Common myeloid progenitor, CD34-positive (primary cell): ENCODE measurements around the gene TAOK2.
A peak's percentile ranks its signal among the peaks of the same experiment; 100 is the strongest.

Source experiments
- CTCF ChIA-PET: fragments of 350-600 bp; sonication (Branson Sonifier 250); formaldehyde crosslinking; loops from one replicate; lab custom pipeline; 2021; ENCODE audit warnings: antibody characterized with exemption; lab: Charles Lee
- POLR2A ChIA-PET: fragments of 350-600 bp; sonication (Branson Sonifier 250); formaldehyde crosslinking; loops from one replicate; lab custom pipeline; 2021; ENCODE audit warnings: antibody characterized with exemption; lab: Charles Lee
- DNase-seq, 3 donors: peaks; one replicate each; pipeline versions ENCODE4 v3.0.0 to v3.0.0-alpha.2; 2013
- H3K27ac ChIP-seq, 2 experiments: 1 replicate in 1 of 2; 2 replicates in 1 of 2; pipeline ENCODE4 v1.7.0; 2013; ENCODE audit warnings: inconsistent platforms in 2 of 2, low read length in 2 of 2, mild to moderate bottlenecking in 2 of 2, low read depth in 1 of 2, moderate library complexity in 1 of 2; ENCODE audit not compliant: severe bottlenecking in 2 of 2, insufficient read depth in 1 of 2, poor library complexity in 1 of 2
- H3K27me3 ChIP-seq, 5 experiments: replicated peaks in 2 of 5; 1 replicate in 3 of 5; 2 replicates in 2 of 5; pipeline versions ENCODE4 v1.6.1 to v1.7.0; 2013; ENCODE audit warnings: low read length in 4 of 5, mild to moderate bottlenecking in 2 of 5, moderate library complexity in 2 of 5, inconsistent platforms in 1 of 5; ENCODE audit not compliant: insufficient read depth in 5 of 5, control insufficient read depth in 4 of 5
- H3K36me3 ChIP-seq, 4 experiments: 1 replicate in 2 of 4; 2 replicates in 2 of 4; pipeline versions ENCODE4 v1.6.1 to v1.7.0; 2013; ENCODE audit warnings: low read length in 3 of 4, control low read depth in 1 of 4, mild to moderate bottlenecking in 1 of 4; ENCODE audit not compliant: control insufficient read depth in 4 of 4, insufficient read depth in 4 of 4
- H3K4me1 ChIP-seq, 4 experiments: 1 replicate in 3 of 4; 2 replicates in 1 of 4; pipeline versions ENCODE4 v1.6.1 to v1.7.1; 2013; ENCODE audit warnings: low read length in 3 of 4, mild to moderate bottlenecking in 3 of 4, control low read depth in 1 of 4, inconsistent platforms in 1 of 4, moderate library complexity in 1 of 4; ENCODE audit not compliant: control insufficient read depth in 4 of 4, insufficient read depth in 4 of 4; ENCODE audit errors: control extremely low read depth in 1 of 4
- H3K4me3 ChIP-seq, 7 experiments: 1 replicate in 4 of 7; 2 replicates in 3 of 7; pipeline versions ENCODE4 v1.5.1 to v1.7.0; 2013; ENCODE audit warnings: mild to moderate bottlenecking in 7 of 7, low read length in 6 of 7, moderate library complexity in 6 of 7, inconsistent platforms in 2 of 7, low read depth in 2 of 7, control low read depth in 1 of 7; ENCODE audit not compliant: insufficient read depth in 4 of 7, control insufficient read depth in 1 of 7; ENCODE audit errors: extremely low read depth in 1 of 7
- H3K9me3 ChIP-seq, 5 experiments: 1 replicate in 4 of 5; 2 replicates in 1 of 5; pipeline versions ENCODE4 v1.6.1 to v1.7.1; 2013; ENCODE audit warnings: low read length in 4 of 5, mild to moderate bottlenecking in 2 of 5, inconsistent platforms in 1 of 5, low read depth in 1 of 5, moderate library complexity in 1 of 5; ENCODE audit not compliant: control insufficient read depth in 4 of 5, insufficient read depth in 2 of 5; ENCODE audit errors: control extremely low read depth in 1 of 5
- WGBS: methylation state at CpG from one replicate; pipeline ENCODE4 v1.1.5; 2013; ENCODE audit not compliant: insufficient coverage; 5-methylcytosine and 5-hydroxymethylcytosine counted together

Gene TAOK2

DNA sequence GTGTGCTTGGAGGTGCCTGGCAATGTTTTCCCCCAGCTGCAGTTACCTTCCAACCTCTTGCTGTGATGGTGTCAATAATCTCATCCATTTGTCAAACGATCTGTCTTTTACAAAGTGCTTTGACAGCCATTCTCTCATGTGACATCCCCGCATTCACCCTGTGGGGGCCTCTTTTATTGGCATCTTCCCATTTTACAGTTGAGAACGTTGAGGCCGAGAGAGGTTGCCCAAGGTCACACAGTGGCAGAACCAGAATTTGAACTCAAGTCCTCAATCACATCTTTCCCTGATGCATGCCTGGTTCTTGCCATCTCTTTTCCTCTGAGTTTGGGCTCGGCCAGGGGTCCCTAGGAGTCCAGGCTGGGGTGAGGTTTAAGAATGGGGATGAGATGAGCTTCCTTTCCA lies 1.5 kb downstream of the TAOK2 start:
- DNase-seq, result peak in 1 of 3 donors; percentile 4
- ChIA-PET POLR2A (no interaction called here), CTCF (interaction anchor here (0.9 to 1.3 kb wide), 4 partner anchors 10 to 27 kb away, joined by 3 to 4 read pairs (median 3); partner anchors contain the start of genes HIRIP3 and INO80E)
- H3K27ac ChIP-seq, result peak overlapping the region in 1 of 2 experiments; percentile 23
- peaks cover 7 to 31% (median 26%) of the 10 kb centered on the region in 4 experiments for H3K4me1 ChIP-seq
- H3K9me3 ChIP-seq, result no peaks in the 10 kb centered on the region
- H3K4me3 ChIP-seq, result peak overlapping the region; percentile 86 to 98 (median 95)
- WGBS, result 64% methylated on average over 4 of the region's 5 CpGs
- peaks cover 9 to 48% (median 37%) of the 10 kb centered on the region in 4 experiments for H3K36me3 ChIP-seq
- H3K27me3 ChIP-seq, result no peaks in the 10 kb centered on the region

DNA sequence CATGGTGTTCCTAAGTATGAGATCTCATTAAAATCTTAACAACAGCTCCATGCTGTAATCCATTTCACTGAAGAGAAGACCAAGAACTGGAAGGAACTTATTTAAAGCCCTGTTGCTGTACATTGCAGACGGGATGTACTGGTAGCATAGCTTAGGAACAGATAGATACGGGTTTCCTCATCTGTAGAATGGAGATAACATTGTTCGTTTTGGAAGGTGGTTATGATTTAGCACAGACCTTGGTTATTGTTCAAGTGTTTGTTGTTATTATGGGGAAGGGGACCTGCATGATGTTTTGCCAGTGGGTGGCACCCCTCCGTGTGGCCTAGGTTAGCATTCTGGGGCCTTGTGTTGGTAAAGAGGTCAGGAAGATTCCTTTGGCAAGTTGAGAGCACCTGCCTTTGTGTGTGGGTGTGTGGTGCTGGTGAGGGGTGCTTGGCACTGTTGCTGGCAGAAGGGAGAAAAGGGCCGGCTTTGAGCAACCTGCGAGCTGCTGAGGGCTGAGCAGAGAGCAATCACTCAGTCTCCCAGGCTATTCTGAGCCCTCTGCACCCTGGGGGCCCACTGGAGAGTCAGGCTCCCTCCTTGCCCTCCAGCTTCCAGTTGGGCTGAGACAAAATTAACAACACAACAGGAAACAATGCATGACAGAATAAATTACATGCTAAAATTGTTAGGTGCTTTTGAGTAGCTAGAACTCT lies 2.3 kb downstream of the TAOK2 start:
- H3K9me3 ChIP-seq, result no peaks in the 10 kb centered on the region
- H3K27me3 ChIP-seq, result no peaks in the 10 kb centered on the region
- 43% methylated on average over 4 of the region's 6 CpGs for WGBS
- H3K27ac ChIP-seq, result peak overlapping the region in 1 of 2 experiments; percentile 23
- H3K36me3 ChIP-seq, result peaks cover 9 to 56% (median 45%) of the 10 kb centered on the region in 4 experiments
- peaks cover 7 to 31% (median 26%) of the 10 kb centered on the region in 4 experiments for H3K4me1 ChIP-seq
- H3K4me3 ChIP-seq, result peak overlapping the region in 6 of 7 experiments; percentile 1 to 98 (median 62)
- peak in 2 of 3 donors; percentile 25 to 54 for DNase-seq
- CTCF ChIA-PET, result interaction anchor here (0.9 to 1.3 kb wide), 3 partner anchors 14 to 113 kb away, joined by 3 to 4 read pairs (median 4); partner anchors contain the start of gene CDIPT
- POLR2A ChIA-PET, result no interaction called here

DNA sequence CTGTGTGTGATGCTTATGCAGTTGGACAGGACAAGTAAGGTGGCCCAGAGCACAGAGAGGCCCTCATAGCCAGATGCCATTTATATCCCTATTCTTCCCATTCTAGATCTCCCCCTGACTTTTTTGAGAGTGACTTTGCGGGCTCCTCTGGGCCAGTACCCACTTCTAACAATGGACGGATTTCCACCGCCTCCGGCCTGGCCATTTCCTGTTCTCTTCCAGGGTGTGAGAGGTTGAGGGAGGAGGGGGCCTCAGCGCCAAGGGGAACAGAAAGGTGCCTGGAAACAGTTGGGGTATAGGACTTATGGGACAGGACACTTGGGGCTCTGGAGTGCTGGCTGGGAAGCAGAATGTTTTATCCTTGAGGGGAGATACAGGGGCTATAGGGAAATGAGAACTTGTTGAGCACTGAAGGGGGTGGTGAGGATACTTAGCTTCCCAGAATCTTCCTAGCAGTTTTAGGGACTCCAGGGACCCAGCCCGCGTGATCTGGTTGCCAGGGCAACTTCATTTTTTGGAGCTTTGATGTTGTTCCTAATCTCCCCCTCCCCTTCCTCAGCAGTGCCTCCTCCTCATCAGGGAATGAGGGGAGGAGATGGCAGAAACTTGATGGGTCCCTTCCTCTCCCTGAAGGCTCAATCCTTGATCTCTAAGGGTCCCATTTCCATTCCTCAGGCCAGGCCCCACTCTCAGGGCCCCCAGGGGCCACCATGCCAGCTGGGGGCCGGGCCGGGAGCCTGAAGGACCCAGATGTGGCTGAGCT lies 3.6 kb downstream of the TAOK2 start:
- Histone ChIP-seq H3K36me3 (peaks cover 4 to 61% (median 47%) of the 10 kb centered on the region in 4 experiments), H3K27me3 (no peaks in the 10 kb centered on the region), H3K27ac (peak overlapping the region in 1 of 2 experiments; percentile 1), H3K4me3 (no peak overlapping the region), H3K9me3 (no peaks in the 10 kb centered on the region), H3K4me1 (peaks cover 7 to 31% (median 26%) of the 10 kb centered on the region in 4 experiments)
- ChIA-PET CTCF (interaction anchor here (1.2 to 1.3 kb wide), 2 partner anchors 9 to 20 kb away, joined by 4 to 5 read pairs; no protein-coding TSS in a partner anchor), POLR2A (interaction anchor here (0.6 kb wide), 1 partner anchor 9 kb away, joined by 4 read pairs; no protein-coding TSS in a partner anchor)
- WGBS, result no CpG with 5 or more reads among the region's 9 CpGs
- no peak for DNase-seq

DNA sequence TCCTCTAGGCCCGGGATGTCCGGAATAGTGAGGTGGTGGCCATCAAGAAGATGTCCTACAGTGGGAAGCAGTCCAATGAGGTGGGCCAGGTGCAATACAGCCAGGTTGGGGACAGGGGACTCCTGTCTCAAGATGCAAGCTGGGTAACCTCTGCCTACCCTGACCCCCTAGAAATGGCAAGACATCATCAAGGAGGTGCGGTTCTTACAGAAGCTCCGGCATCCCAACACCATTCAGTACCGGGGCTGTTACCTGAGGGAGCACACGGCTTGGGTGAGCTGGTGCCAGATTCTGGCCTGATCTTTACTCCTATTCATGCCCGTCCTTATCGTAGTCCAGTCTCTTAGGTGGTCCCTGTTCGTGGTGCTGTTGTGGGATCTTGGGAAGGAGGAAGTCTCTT lies 4.4 kb downstream of the TAOK2 start:
- ChIA-PET POLR2A (no interaction called here), CTCF (interaction anchor here (1.0 to 1.2 kb wide), 2 partner anchors 8 to 15 kb away, joined by 3 to 5 read pairs; no protein-coding TSS in a partner anchor)
- DNase-seq, result no peak
- Histone ChIP-seq H3K27me3 (no peaks in the 10 kb centered on the region), H3K4me1 (peaks cover 7 to 31% (median 26%) of the 10 kb centered on the region in 4 experiments), H3K36me3 (peaks cover 4 to 61% (median 50%) of the 10 kb centered on the region in 4 experiments), H3K4me3 (no peak overlapping the region), H3K27ac (no peak overlapping the region), H3K9me3 (no peaks in the 10 kb centered on the region)
- 94% methylated on average over 7 of the region's 9 CpGs for WGBS

DNA sequence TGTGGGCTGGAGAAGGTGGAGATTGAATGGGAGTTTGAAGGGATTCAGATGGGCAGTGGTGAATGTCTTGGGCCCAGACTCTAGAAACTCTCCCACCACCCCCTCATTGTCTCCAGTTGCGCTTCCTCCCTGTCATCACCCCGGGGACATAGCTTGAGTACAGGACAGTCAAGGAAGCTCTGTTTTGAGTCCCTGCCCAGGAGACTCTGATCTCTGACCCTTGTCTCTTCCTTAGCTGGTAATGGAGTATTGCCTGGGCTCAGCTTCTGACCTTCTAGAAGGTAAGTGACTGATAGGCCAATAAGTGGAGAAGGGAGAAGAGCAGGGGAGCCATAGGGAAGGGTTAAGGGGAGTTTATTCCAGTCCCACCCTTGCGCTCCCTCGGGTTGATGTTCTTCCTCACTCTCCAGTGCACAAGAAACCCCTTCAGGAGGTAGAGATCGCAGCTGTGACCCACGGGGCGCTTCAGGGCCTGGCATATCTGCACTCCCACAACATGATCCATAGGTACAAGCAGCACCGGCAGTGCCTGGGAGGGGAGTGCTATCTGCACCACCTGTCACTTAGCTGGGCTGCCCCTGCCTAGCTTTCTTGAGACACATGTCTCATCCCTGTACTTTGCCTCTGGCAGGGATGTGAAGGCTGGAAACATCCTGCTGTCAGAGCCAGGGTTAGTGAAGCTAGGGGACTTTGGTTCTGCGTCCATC lies 5.0 kb downstream of the TAOK2 start:
- no peaks in the 10 kb centered on the region for H3K9me3 ChIP-seq
- ChIA-PET POLR2A (no interaction called here), CTCF (interaction anchor here (1.0 to 1.1 kb wide), 2 partner anchors 14 to 17 kb away, joined by 3 read pairs; partner anchors contain the start of gene TMEM219)
- WGBS, result 96% methylated on average over 5 of the region's 9 CpGs
- peaks cover 7 to 29% (median 25%) of the 10 kb centered on the region in 4 experiments for H3K4me1 ChIP-seq
- H3K4me3 ChIP-seq, result no peak overlapping the region
- no peak overlapping the region for H3K27ac ChIP-seq
- H3K36me3 ChIP-seq, result peaks cover 5 to 67% (median 56%) of the 10 kb centered on the region in 4 experiments
- no peak for DNase-seq
- H3K27me3 ChIP-seq, result no peaks in the 10 kb centered on the region

DNA sequence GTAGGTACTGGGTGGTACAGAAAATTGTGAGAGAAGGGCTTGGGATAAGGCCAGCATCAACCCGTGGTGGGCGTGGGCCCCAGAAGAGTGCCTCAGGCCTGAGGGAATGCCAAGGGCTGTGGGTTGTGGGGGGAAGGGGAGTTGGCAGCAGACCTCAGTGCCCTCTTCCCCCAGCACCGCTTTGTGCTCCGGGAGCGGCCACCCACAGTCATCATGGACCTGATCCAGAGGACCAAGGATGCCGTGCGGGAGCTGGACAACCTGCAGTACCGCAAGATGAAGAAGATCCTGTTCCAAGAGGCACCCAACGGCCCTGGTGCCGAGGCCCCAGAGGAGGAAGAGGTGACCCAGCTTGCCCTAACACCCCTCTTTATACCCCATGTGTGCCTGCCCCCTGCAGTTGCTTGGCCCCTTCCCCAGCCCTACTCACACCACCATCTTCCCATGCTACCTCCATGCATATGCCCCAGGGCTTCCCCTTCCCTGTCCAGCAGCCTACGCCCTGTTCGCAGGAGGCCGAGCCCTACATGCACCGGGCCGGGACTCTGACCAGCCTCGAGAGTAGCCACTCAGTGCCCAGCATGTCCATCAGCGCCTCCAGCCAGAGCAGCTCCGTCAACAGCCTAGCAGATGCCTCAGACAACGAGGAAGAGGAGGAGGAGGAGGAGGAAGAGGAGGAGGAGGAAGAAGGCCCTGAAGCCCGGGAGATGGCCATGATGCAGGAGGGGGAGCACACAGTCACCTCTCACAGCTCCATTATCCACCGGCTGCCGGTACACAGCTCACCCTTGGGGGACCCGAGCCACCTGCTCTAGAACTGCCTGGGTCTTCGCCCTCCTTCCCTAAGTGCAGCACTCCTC lies 9.1 kb downstream of the TAOK2 start:
- ChIA-PET POLR2A (no interaction called here), CTCF (no interaction called here)
- 96% methylated on average over 17 of the region's 24 CpGs for WGBS
- Histone ChIP-seq H3K9me3 (no peaks in the 10 kb centered on the region), H3K4me3 (no peak overlapping the region), H3K27me3 (no peaks in the 10 kb centered on the region), H3K27ac (no peak overlapping the region), H3K36me3 (peaks cover 11 to 100% (median 87%) of the 10 kb centered on the region in 4 experiments), H3K4me1 (no peaks in the 10 kb centered on the region)
- no peak for DNase-seq
